GOT3 (cell line): ENCODE measurements around the gene TNS3.
"Not testable (repeated sequence)": the region's sequence is repeated elsewhere in the genome, so short reads cannot be mapped to it uniquely, and the experiment has no call there.

ENCODE experiments used
- DNase-seq: peaks from one replicate; lab custom pipeline; 2025; ENCODE audit warnings: mixed read lengths; lab: John Stamatoyannopoulos, UW

The TNS3 gene

GRCh38 chr7:47561715-47562446 is 20.0 kb downstream of the TNS3 start:
- no peak for DNase-seq

- DNase-seq, result no peak
These were observed 22.3 kb downstream of the TNS3 start for GRCh38 chr7:47559306-47560220.

GRCh38 chr7:47557694-47558670 is 23.9 kb downstream of the TNS3 start:
- no peak for DNase-seq

- DNase-seq, result no peak
These were observed 24.6 kb downstream of the TNS3 start for GRCh38 chr7:47557317-47557693.

- no peak for DNase-seq
These were observed 25.3 kb downstream of the TNS3 start for GRCh38 chr7:47556511-47557180.

GRCh38 chr7:47553309-47553708 is 28.6 kb downstream of the TNS3 start:
- no peak for DNase-seq

GRCh38 chr7:47552621-47553020 is 29.3 kb downstream of the TNS3 start:
- DNase-seq, result no peak

- DNase-seq, result no peak
These were observed 30.1 kb downstream of the TNS3 start for GRCh38 chr7:47551668-47552440.

- no peak for DNase-seq
These were observed 31.0 kb downstream of the TNS3 start for GRCh38 chr7:47550788-47551470.

GRCh38 chr7:47549916-47550315 is 32.0 kb downstream of the TNS3 start:
- DNase-seq, result no peak

- no peak for DNase-seq
These were observed 32.5 kb downstream of the TNS3 start for GRCh38 chr7:47549397-47549796.

GRCh38 chr7:47548546-47548945 is 33.4 kb downstream of the TNS3 start:
- no peak for DNase-seq

GRCh38 chr7:47546733-47547494 is 35.0 kb downstream of the TNS3 start:
- DNase-seq, result no peak

- DNase-seq, result no peak
These were observed 35.7 kb downstream of the TNS3 start for GRCh38 chr7:47546171-47546570.

GRCh38 chr7:47544416-47544815 is 37.5 kb downstream of the TNS3 start:
- no peak for DNase-seq

- no peak for DNase-seq
These were observed 38.2 kb downstream of the TNS3 start for GRCh38 chr7:47543714-47544113.

- no peak for DNase-seq
These were observed 38.9 kb downstream of the TNS3 start for GRCh38 chr7:47543056-47543455.

GRCh38 chr7:47542051-47542450 is 39.9 kb downstream of the TNS3 start:
- no peak for DNase-seq

GRCh38 chr7:47541485-47541884 is 40.4 kb downstream of the TNS3 start:
- not testable (repeated sequence) for DNase-seq
